Measurements from ENCODE around the gene SPAG16. TPM values are rescaled to one million over a fixed set of nuclear protein-coding genes. Genes with fewer than 3 reads are reported as not detected.

The SPAG16 gene
- total and polyA plus RNA-seq, 2 experiments from 2014 or later, result 28.9 to 30.7 TPM

- peak; percentile 83 for DNase-seq
Measured at GRCh38 chr2:213476641-213477040, 192.4 kb downstream of the SPAG16 start.

GRCh38 chr2:213490087-213490486 is 205.8 kb downstream of the SPAG16 start:
- Histone ChIP-seq H3K36me3 (ENCODE audit: low read depth) (no peaks in the 10 kb centered on the region), H3K9ac (no peak overlapping the region), H4K20me1 (ENCODE audit: insufficient read depth) (no peaks in the 10 kb centered on the region), H3K4me2 (ENCODE audit: unreplicated experiment) (no peak overlapping the region), H3K9me2 (ENCODE audit: insufficient read depth) (no peaks in the 10 kb centered on the region), H3K4me1 (ENCODE audit: insufficient read depth) (no peaks in the 10 kb centered on the region), H3K79me2 (ENCODE audit: insufficient read depth) (no peaks in the 10 kb centered on the region), H3K27me3 (replicated peaks; ENCODE audit: insufficient read depth) (no peaks in the 10 kb centered on the region), H3K9me3 (ENCODE audit: low read depth) (no peaks in the 10 kb centered on the region), H3K27ac (no peak overlapping the region), H3F3A (ENCODE audit: insufficient read depth) (no peaks in the 10 kb centered on the region), H3K4me3 (no peak overlapping the region), H2AFZ (no peak overlapping the region)
- DNase-seq, result no peak
- in situ Hi-C loops (cut with MboI), result no loop called here
- no peak for TF ChIP-seq EZH2phosphoT487 (IDR thresholded peaks at IDR 0.05; ENCODE audit: insufficient read depth, low read depth)
- TF ChIP-seq EZH2 (IDR thresholded peaks at IDR 0.05; ENCODE audit: insufficient read depth, poor library complexity, severe bottlenecking), result no peak

More at GRCh38 chr2:213476641-213477040, 192.4 kb downstream of the SPAG16 start:
- H3K36me3 ChIP-seq (ENCODE audit: low read depth), result no peaks in the 10 kb centered on the region
- H3K27ac ChIP-seq, result peak overlapping the region; percentile 56
- peaks cover 11% of the 10 kb centered on the region; the same call in 1 of the 2 replicates for H3F3A ChIP-seq (ENCODE audit: insufficient read depth)
- H3K4me2 ChIP-seq (ENCODE audit: unreplicated experiment), result peak overlapping the region; percentile 62
- peak overlapping the region; percentile 25; the same call in 1 of the 2 replicates for H2AFZ ChIP-seq
- H3K9me3 ChIP-seq (ENCODE audit: low read depth), result no peaks in the 10 kb centered on the region
- H3K4me3 ChIP-seq, result peak overlapping the region; percentile 43
- 21 to 22% methylated on average over 4 of the region's 4 CpGs for WGBS, 2 experiments (ENCODE audit: low coverage in 1 of 2, low lambda C conversion rate in 2 of 2, missing lambda C conversion rate in 2 of 2)
- H3K4me1 ChIP-seq (ENCODE audit: insufficient read depth), result peaks cover 14% of the 10 kb centered on the region; the same call in 1 of the 2 replicates
- no peaks in the 10 kb centered on the region for H4K20me1 ChIP-seq (ENCODE audit: insufficient read depth)
- H3K27me3 ChIP-seq (replicated peaks; ENCODE audit: insufficient read depth), result no peaks in the 10 kb centered on the region
- in situ Hi-C loops (cut with MboI), result no loop called here
- TF ChIP-seq EZH2 (IDR thresholded peaks at IDR 0.05; ENCODE audit: insufficient read depth, poor library complexity, severe bottlenecking), result no peak
- no peak for TF ChIP-seq EZH2phosphoT487 (IDR thresholded peaks at IDR 0.05; ENCODE audit: insufficient read depth, low read depth)
- no peaks in the 10 kb centered on the region for H3K9me2 ChIP-seq (ENCODE audit: insufficient read depth)
- H3K9ac ChIP-seq, result peak overlapping the region; percentile 35
- H3K79me2 ChIP-seq (ENCODE audit: insufficient read depth), result no peaks in the 10 kb centered on the region

GRCh38 chr2:213491376-213491775 is 207.1 kb downstream of the SPAG16 start:
- in situ Hi-C loops (cut with MboI), result no loop called here
- DNase-seq, result no peak
- H3K79me2 ChIP-seq (ENCODE audit: insufficient read depth), result no peaks in the 10 kb centered on the region
- 3 to 13% methylated on average over 1 of the region's 1 CpG for WGBS, 2 experiments (ENCODE audit: low coverage in 1 of 2, low lambda C conversion rate in 2 of 2, missing lambda C conversion rate in 2 of 2)
- no peak overlapping the region for H3K4me3 ChIP-seq
- no peaks in the 10 kb centered on the region for H3K9me3 ChIP-seq (ENCODE audit: low read depth)
- no peaks in the 10 kb centered on the region for H3F3A ChIP-seq (ENCODE audit: insufficient read depth)
- no peaks in the 10 kb centered on the region for H3K4me1 ChIP-seq (ENCODE audit: insufficient read depth)
- H3K9ac ChIP-seq, result no peak overlapping the region
- H3K27ac ChIP-seq, result no peak overlapping the region
- H3K27me3 ChIP-seq (replicated peaks; ENCODE audit: insufficient read depth), result no peaks in the 10 kb centered on the region
- H3K4me2 ChIP-seq (ENCODE audit: unreplicated experiment), result no peak overlapping the region
- no peaks in the 10 kb centered on the region for H3K36me3 ChIP-seq (ENCODE audit: low read depth)
- H2AFZ ChIP-seq, result no peak overlapping the region
- TF ChIP-seq EZH2 (IDR thresholded peaks at IDR 0.05; ENCODE audit: insufficient read depth, poor library complexity, severe bottlenecking) (no peak), EZH2phosphoT487 (IDR thresholded peaks at IDR 0.05; ENCODE audit: insufficient read depth, low read depth) (no peak)
- no peaks in the 10 kb centered on the region for H4K20me1 ChIP-seq (ENCODE audit: insufficient read depth)
- H3K9me2 ChIP-seq (ENCODE audit: insufficient read depth), result no peaks in the 10 kb centered on the region

GRCh38 chr2:213496226-213496625 is 212.0 kb downstream of the SPAG16 start:
- Histone ChIP-seq H3K9me3 (ENCODE audit: low read depth) (no peaks in the 10 kb centered on the region), H3F3A (ENCODE audit: insufficient read depth) (no peaks in the 10 kb centered on the region), H3K79me2 (ENCODE audit: insufficient read depth) (no peaks in the 10 kb centered on the region), H3K4me2 (ENCODE audit: unreplicated experiment) (no peak overlapping the region), H3K4me3 (no peak overlapping the region), H3K9ac (no peak overlapping the region), H3K27me3 (replicated peaks; ENCODE audit: insufficient read depth) (no peaks in the 10 kb centered on the region), H4K20me1 (ENCODE audit: insufficient read depth) (no peaks in the 10 kb centered on the region), H3K9me2 (ENCODE audit: insufficient read depth) (no peaks in the 10 kb centered on the region), H2AFZ (no peak overlapping the region), H3K27ac (no peak overlapping the region), H3K4me1 (ENCODE audit: insufficient read depth) (no peaks in the 10 kb centered on the region), H3K36me3 (ENCODE audit: low read depth) (no peaks in the 10 kb centered on the region)
- WGBS, 2 experiments (ENCODE audit: low coverage in 1 of 2, low lambda C conversion rate in 2 of 2, missing lambda C conversion rate in 2 of 2), result 31 to 41% methylated on average over 2 of the region's 2 CpGs
- in situ Hi-C loops (cut with MboI), result no loop called here
- TF ChIP-seq EZH2phosphoT487 (IDR thresholded peaks at IDR 0.05; ENCODE audit: insufficient read depth, low read depth), result no peak
- TF ChIP-seq EZH2 (IDR thresholded peaks at IDR 0.05; ENCODE audit: insufficient read depth, poor library complexity, severe bottlenecking), result no peak
- no peak for DNase-seq

GRCh38 chr2:213500881-213501280 is 216.6 kb downstream of the SPAG16 start:
- in situ Hi-C loops (cut with MboI), result no loop called here
- Histone ChIP-seq H4K20me1 (ENCODE audit: insufficient read depth) (no peaks in the 10 kb centered on the region), H3K4me1 (ENCODE audit: insufficient read depth) (no peaks in the 10 kb centered on the region), H3F3A (ENCODE audit: insufficient read depth) (no peaks in the 10 kb centered on the region), H3K4me3 (no peak overlapping the region), H3K27me3 (replicated peaks; ENCODE audit: insufficient read depth) (no peaks in the 10 kb centered on the region), H3K36me3 (ENCODE audit: low read depth) (no peaks in the 10 kb centered on the region), H3K9me3 (ENCODE audit: low read depth) (no peaks in the 10 kb centered on the region), H3K9ac (no peak overlapping the region), H3K79me2 (ENCODE audit: insufficient read depth) (no peaks in the 10 kb centered on the region), H3K4me2 (ENCODE audit: unreplicated experiment) (no peak overlapping the region), H3K9me2 (ENCODE audit: insufficient read depth) (no peaks in the 10 kb centered on the region), H2AFZ (no peak overlapping the region), H3K27ac (no peak overlapping the region)
- DNase-seq, result no peak
- TF ChIP-seq EZH2 (IDR thresholded peaks at IDR 0.05; ENCODE audit: insufficient read depth, poor library complexity, severe bottlenecking) (no peak), EZH2phosphoT487 (IDR thresholded peaks at IDR 0.05; ENCODE audit: insufficient read depth, low read depth) (no peak)
- 21 to 22% methylated on average over 1 of the region's 1 CpG for WGBS, 2 experiments (ENCODE audit: low coverage in 1 of 2, low lambda C conversion rate in 2 of 2, missing lambda C conversion rate in 2 of 2)

Measured in GM23248 (cell line).